Left lung (tissue), 10 donors: ENCODE data around the gene GTF2A2. TPM values are rescaled to one million over a fixed set of nuclear protein-coding genes. Genes with fewer than 3 reads are reported as not detected.

Experiments
- ATAC-seq: fragments of 200-7000 bp; cut with Tn5 transposase; one replicate; pipeline ENCODE4 v1.9.1; 2020; ENCODE audit warnings: moderate library complexity
- DNase-seq, 4 donors: peaks; one replicate each; pipeline ENCODE4 v3.0.0-alpha.2; 2013 to 2020
- H3K27ac ChIP-seq, 2 donors: fragments of 200-600 bp; sonication (generic) in 1 of 2; one replicate each; pipeline versions ENCODE4 v1.5.0 to v1.8.0; 2020 to 2021
- H3K27me3 ChIP-seq, 2 donors: fragments of 200-600 bp; sonication (generic) in 1 of 2; one replicate each; pipeline versions ENCODE4 v1.5.0 to v1.8.0; 2020 to 2021
- H3K36me3 ChIP-seq, 2 donors: fragments of 200-600 bp; sonication (generic) in 1 of 2; one replicate each; pipeline versions ENCODE4 v1.5.0 to v1.8.0; 2020 to 2021
- H3K4me1 ChIP-seq, 2 donors: fragments of 200-600 bp; one replicate each; pipeline ENCODE4 v1.8.0; 2021
- H3K4me3 ChIP-seq, 2 donors: fragments of 200-600 bp; sonication (generic) in 1 of 2; one replicate each; pipeline versions ENCODE4 v1.5.0 to v1.8.0; 2020 to 2021; ENCODE audit warnings: mild to moderate bottlenecking in 1 of 2
- H3K9me3 ChIP-seq, 2 donors: fragments of 200-600 bp; sonication (generic) in 1 of 2; one replicate each; pipeline versions ENCODE4 v1.5.0 to v1.8.0; 2020 to 2021
- intact Hi-C, 2 donors: fragments of 100-400 bp; cut with DNase I; formaldehyde crosslinking; loops; one replicate each; pipeline versions ENCODE4 v1.11.2 to v1.14.2; 2022
- polyA plus RNA-seq, 6 donors: library from polyadenylated mRNA; unstranded; fragments of 120-200 nt; gene quantifications; one replicate each; pipeline ENCODE4 v1.2.1, GENCODE V29; 2013; ENCODE audit not compliant: insufficient read length in 6 of 6
- total RNA-seq, 2 donors: library from RNA; stranded (reverse); fragmentation: NEBNext Ultra II Directional; extraction: Animal tissue kit (Norgen Biotek cat#: 25700); gene quantifications; one replicate each; pipeline ENCODE4 v1.2.1, GENCODE V29; 2021
- TF ChIP-seq, protein P1 (sequence below), 2 donors: fragments of 200-600 bp; sonication (generic) in 1 of 2; IDR thresholded peaks; one replicate each; pipeline versions ENCODE4 v1.5.0 to v1.8.0; 2021; ENCODE audit warnings: antibody characterized with exemption in 2 of 2
- donor health status: DM: no; HTN: yes; CAD: no.
- donor health status: DM: no; HTN: no; CAD: no.

GTF2A2 gene
- total and polyA plus RNA-seq, 8 donors: 92.5 to 112 (median 101) TPM

DNA sequence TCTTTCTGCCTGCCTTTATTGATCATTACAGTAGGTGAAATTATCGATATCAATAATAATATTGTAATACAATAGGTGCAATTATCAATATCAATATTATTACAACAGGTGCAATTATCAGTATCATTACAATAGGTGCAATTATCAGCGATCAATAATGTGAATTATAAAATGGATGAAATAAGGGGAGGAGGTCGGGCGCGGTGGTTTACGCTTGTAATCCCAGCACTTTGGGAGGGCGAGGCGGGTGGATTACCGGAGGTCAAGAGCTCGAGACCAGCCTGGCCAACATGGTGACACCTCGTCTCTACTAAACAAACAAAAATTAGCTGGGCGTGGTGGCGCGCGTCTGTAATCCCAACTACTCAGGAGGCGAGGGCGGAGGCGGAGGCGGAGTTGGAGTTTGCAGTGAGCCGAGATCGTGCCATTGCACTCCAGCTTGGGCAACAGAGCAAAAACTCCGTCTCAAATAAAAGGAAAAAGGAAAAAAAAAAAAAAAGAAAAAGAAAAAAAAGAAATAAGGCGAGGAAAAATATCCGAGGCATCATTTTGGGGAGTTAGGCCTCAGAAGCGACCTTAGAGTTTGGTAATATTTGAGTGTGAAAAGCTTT, 32.4 kb upstream of the GTF2A2 start:
- intact Hi-C loops: loop anchor here in 1 of 2 donors (10.0 kb wide), 1 partner anchor 635 kb away; no protein-coding TSS in a partner anchor
- no peaks in the 10 kb centered on the region for H3K27me3 ChIP-seq
- H3K4me3 ChIP-seq: peak overlapping the region; percentile 89 to 95

DNA sequence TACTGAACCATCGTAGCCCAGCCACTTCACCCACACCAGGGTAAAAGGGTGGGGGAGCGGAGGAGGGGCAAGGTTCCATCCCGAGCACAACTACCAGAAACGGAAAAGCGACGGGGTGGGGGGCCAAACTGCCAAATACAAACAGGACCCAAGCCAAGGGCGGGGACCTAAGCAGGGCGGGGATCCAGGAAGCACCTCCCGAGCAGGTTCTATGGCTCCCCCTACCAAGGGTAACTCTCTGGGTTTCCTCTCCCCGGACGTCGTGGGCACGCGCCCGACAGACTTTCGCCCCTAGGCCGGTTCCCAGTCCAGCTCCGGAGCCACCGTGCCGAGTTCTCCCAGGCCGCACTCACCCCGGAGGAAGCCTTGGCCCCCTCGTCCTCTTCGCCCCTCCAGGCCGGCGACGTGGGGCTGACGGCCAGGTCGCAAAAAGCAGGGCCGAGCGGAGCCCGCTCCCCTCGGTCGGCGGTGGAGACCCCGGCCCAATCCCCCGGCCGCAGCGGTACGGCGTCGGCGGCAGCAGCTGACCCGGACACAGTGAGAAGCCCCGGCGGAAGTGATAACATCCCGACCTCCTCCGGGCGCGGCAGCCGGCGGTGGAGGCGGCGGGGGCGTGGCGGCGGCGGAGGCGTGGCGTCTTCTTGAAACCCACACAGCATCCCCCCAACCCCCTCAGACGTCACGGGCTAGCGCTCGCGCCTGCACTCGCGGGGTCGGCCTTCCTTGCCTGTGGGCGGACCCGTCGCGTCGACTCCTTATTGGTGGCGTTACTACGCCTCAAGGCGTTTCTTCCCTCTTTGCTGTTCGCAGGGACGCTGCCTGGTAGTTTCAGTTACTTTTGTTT, 31.7 kb upstream of the GTF2A2 start, which contains the start of gene BNIP2:
BNIP2 (minus strand) TSS at position 539 of the 844 bp plus-strand sequence. CDS start 6,863 bp downstream, outside the sequence.
- peak; percentile 94 for ATAC-seq
- peak; percentile 98 to 100 (median 100) for DNase-seq
- TF ChIP-seq, protein P1, sequence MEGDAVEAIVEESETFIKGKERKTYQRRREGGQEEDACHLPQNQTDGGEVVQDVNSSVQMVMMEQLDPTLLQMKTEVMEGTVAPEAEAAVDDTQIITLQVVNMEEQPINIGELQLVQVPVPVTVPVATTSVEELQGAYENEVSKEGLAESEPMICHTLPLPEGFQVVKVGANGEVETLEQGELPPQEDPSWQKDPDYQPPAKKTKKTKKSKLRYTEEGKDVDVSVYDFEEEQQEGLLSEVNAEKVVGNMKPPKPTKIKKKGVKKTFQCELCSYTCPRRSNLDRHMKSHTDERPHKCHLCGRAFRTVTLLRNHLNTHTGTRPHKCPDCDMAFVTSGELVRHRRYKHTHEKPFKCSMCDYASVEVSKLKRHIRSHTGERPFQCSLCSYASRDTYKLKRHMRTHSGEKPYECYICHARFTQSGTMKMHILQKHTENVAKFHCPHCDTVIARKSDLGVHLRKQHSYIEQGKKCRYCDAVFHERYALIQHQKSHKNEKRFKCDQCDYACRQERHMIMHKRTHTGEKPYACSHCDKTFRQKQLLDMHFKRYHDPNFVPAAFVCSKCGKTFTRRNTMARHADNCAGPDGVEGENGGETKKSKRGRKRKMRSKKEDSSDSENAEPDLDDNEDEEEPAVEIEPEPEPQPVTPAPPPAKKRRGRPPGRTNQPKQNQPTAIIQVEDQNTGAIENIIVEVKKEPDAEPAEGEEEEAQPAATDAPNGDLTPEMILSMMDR (IDR thresholded peaks at IDR 0.05): no peak
- intact Hi-C loops: no loop called here
- peak within 1 kb of the TSS; percentile 89 to 95 for H3K4me3 ChIP-seq
- no peaks in the 10 kb centered on the region for H3K27me3 ChIP-seq
- no peaks in the 10 kb centered on the region for H3K9me3 ChIP-seq
- H3K27ac ChIP-seq: peak within 1 kb of the TSS; percentile 99 to 100
- no peaks in the 10 kb centered on the region for H3K36me3 ChIP-seq
- peaks cover 18 to 47% of the 10 kb centered on the region in 2 donors for H3K4me1 ChIP-seq

More for the DNA sequence above, 32.4 kb upstream of the GTF2A2 start:
- H3K27ac ChIP-seq: peak overlapping the region; percentile 99 to 100
- TF ChIP-seq, protein P1 (IDR thresholded peaks at IDR 0.05): no peak
- no peaks in the 10 kb centered on the region for H3K36me3 ChIP-seq
- H3K9me3 ChIP-seq: no peaks in the 10 kb centered on the region
- DNase-seq (peak; percentile 28 to 94 (median 82)), ATAC-seq (peak; percentile 74)
- H3K4me1 ChIP-seq: peaks cover 18 to 40% of the 10 kb centered on the region in 2 donors

DNA sequence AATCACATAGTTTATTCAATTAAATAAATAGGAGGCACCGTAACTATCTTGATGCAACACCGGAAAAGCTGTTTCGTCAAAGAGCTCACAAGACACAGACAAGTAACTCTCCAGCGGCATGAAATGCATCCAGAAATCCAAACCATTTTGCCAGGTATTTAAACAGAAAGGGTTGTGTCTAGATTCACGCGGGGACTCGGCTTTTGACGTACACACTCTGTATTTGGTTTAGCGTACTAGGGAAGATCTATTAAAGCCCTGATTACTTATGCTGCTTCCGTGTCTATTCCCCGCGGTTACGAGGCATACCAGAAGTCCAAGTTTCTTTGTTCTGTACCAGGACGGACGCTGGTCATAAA, 31.1 kb upstream of the GTF2A2 start:
- Histone ChIP-seq H3K27ac (peak overlapping the region; percentile 99 to 100), H3K27me3 (no peaks in the 10 kb centered on the region), H3K4me1 (peaks cover 18 to 52% of the 10 kb centered on the region in 2 donors), H3K4me3 (peak overlapping the region; percentile 89 to 95), H3K36me3 (peaks cover 0 to 4% of the 10 kb centered on the region in 2 donors), H3K9me3 (no peaks in the 10 kb centered on the region)
- intact Hi-C loops: no loop called here
- ATAC-seq (peak; percentile 11), DNase-seq (peak in 1 of 4 donors; percentile 44)
- TF ChIP-seq, protein P1 (IDR thresholded peaks at IDR 0.05): no peak

DNA sequence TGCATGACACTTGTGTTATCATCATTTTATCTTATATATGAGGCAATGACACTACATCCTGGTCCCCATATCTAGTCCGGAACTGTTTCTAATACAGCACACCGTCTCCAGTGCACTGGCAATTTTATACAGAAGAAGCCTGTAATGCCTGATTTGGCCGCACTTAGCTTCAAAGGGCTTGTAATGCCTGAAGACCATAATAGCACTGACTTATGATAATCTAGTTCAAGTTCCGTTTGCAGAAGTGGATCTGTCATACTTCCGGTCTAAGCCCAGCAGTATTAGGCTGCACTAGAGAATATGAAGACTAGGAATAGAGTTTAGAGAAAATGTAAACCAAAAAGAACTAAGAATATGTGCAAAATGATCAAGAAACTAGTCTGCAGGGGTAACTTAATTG, 30.5 kb upstream of the GTF2A2 start:
- no peak for DNase-seq

More for the DNA sequence above, 30.5 kb upstream of the GTF2A2 start:
- H3K9me3 ChIP-seq: no peaks in the 10 kb centered on the region
- H3K4me1 ChIP-seq: peaks cover 18 to 57% of the 10 kb centered on the region in 2 donors
- H3K27me3 ChIP-seq: no peaks in the 10 kb centered on the region
- intact Hi-C loops: no loop called here
- peak overlapping the region; percentile 99 to 100 for H3K27ac ChIP-seq
- TF ChIP-seq, protein P1 (IDR thresholded peaks at IDR 0.05): peak in 1 of 2 donors; percentile 17
- peak overlapping the region; percentile 89 to 95 for H3K4me3 ChIP-seq
- H3K36me3 ChIP-seq: peaks cover 0 to 9% of the 10 kb centered on the region in 2 donors
- ATAC-seq: no peak
